HG03457 (cell line): ENCODE measurements around the gene DENND1A.

Source experiments
- ATAC-seq: cut with Tn5 transposase; IDR thresholded peaks from one replicate; pipeline ENCODE4 v1.9.1; 2021; ENCODE audit warnings: moderate number of reproducible peaks; ENCODE audit not compliant: unreplicated experiment

DENND1A gene

GRCh38 chr9:123689701-123690428, 240.1 kb downstream of the DENND1A start:
- no peak for ATAC-seq

GRCh38 chr9:123687246-123687751, 242.6 kb downstream of the DENND1A start:
- ATAC-seq = no peak

- ATAC-seq = no peak
These were observed 243.1 kb downstream of the DENND1A start for GRCh38 chr9:123686829-123687192.

GRCh38 chr9:123686131-123686828, 243.6 kb downstream of the DENND1A start:
- no peak for ATAC-seq

GRCh38 chr9:123685489-123686083, 244.3 kb downstream of the DENND1A start:
- no peak for ATAC-seq

GRCh38 chr9:123684393-123685149, 245.4 kb downstream of the DENND1A start:
- ATAC-seq = no peak

GRCh38 chr9:123682746-123683145, 247.2 kb downstream of the DENND1A start:
- no peak for ATAC-seq

- ATAC-seq = no peak
These were observed 249.6 kb downstream of the DENND1A start for GRCh38 chr9:123680352-123680751.

- peak; percentile 92 for ATAC-seq
These were observed 250.5 kb downstream of the DENND1A start for GRCh38 chr9:123679330-123679987.

- ATAC-seq = no peak
These were observed 251.0 kb downstream of the DENND1A start for GRCh38 chr9:123678878-123679329.

- ATAC-seq = no peak
These were observed 251.7 kb downstream of the DENND1A start for GRCh38 chr9:123678038-123678877.

GRCh38 chr9:123676869-123677268, 253.1 kb downstream of the DENND1A start:
- ATAC-seq = no peak

GRCh38 chr9:123669346-123669745, 260.6 kb downstream of the DENND1A start:
- ATAC-seq = no peak

GRCh38 chr9:123663529-123663928, 266.4 kb downstream of the DENND1A start:
- ATAC-seq = no peak

- no peak for ATAC-seq
These were observed 267.7 kb downstream of the DENND1A start for GRCh38 chr9:123662057-123662776.

- ATAC-seq = no peak
These were observed 269.0 kb downstream of the DENND1A start for GRCh38 chr9:123660691-123661466.

- ATAC-seq = no peak
These were observed 270.6 kb downstream of the DENND1A start for GRCh38 chr9:123659358-123659757.

- ATAC-seq = peak; percentile 61
These were observed 271.1 kb downstream of the DENND1A start for GRCh38 chr9:123658792-123659191.
